NCI-H510A treated with DMSO at 0.1 percent for 48 hours (cell line): ENCODE data around the gene TLR10.
"Not testable (repeated sequence)": the region's sequence is repeated elsewhere in the genome, so short reads cannot be mapped to it uniquely, and the experiment has no call there.

ENCODE experiments used
- DNase-seq: peaks from one replicate; lab custom pipeline; 2025; lab: John Stamatoyannopoulos, UW

Gene TLR10

GRCh38 chr4:38802561-38803355 lies 20.0 kb upstream of the TLR10 start:
- no peak for DNase-seq

GRCh38 chr4:38800961-38801450 lies 18.2 kb upstream of the TLR10 start:
- no peak for DNase-seq

- no peak for DNase-seq
Observed at GRCh38 chr4:38800366-38800765, 17.6 kb upstream of the TLR10 start.

GRCh38 chr4:38795087-38795486 lies 12.3 kb upstream of the TLR10 start:
- no peak for DNase-seq

GRCh38 chr4:38794051-38794450 lies 11.3 kb upstream of the TLR10 start:
- no peak for DNase-seq

- no peak for DNase-seq
Observed at GRCh38 chr4:38791010-38791409, 8.2 kb upstream of the TLR10 start.

GRCh38 chr4:38788317-38788716 lies 5.5 kb upstream of the TLR10 start:
- DNase-seq, result no peak

- no peak for DNase-seq
Observed at GRCh38 chr4:38787693-38788092, 4.9 kb upstream of the TLR10 start.

- DNase-seq, result no peak
Observed at GRCh38 chr4:38785901-38786402, 3.2 kb upstream of the TLR10 start.

GRCh38 chr4:38785041-38785790 lies 2.4 kb upstream of the TLR10 start:
- no peak for DNase-seq

- DNase-seq, result no peak
Observed at GRCh38 chr4:38784141-38784540, 1.4 kb upstream of the TLR10 start.

GRCh38 chr4:38783109-38783460 lies 295 bp upstream of the TLR10 start:
- no peak for DNase-seq

- no peak for DNase-seq
Observed at GRCh38 chr4:38781854-38782261, 932 bp downstream of the TLR10 start.

GRCh38 chr4:38780833-38781484 lies 1.8 kb downstream of the TLR10 start:
- DNase-seq, result no peak

- no peak for DNase-seq
Observed at GRCh38 chr4:38779790-38780189, 3.0 kb downstream of the TLR10 start.

- DNase-seq, result not testable (repeated sequence)
Observed at GRCh38 chr4:38777925-38778324, 4.9 kb downstream of the TLR10 start.

- no peak for DNase-seq
Observed at GRCh38 chr4:38775326-38775725, 7.5 kb downstream of the TLR10 start.

- DNase-seq, result no peak
Observed at GRCh38 chr4:38774181-38774955, 8.4 kb downstream of the TLR10 start.

GRCh38 chr4:38770281-38770680 lies 12.5 kb downstream of the TLR10 start:
- not testable (repeated sequence) for DNase-seq

GRCh38 chr4:38769857-38770256 lies 12.9 kb downstream of the TLR10 start:
- no peak for DNase-seq

- DNase-seq, result no peak
Observed at GRCh38 chr4:38769441-38769840, 13.3 kb downstream of the TLR10 start.

GRCh38 chr4:38768968-38769394 lies 13.8 kb downstream of the TLR10 start:
- no peak for DNase-seq
